HFF-Myc (cell line): Measurements from ENCODE around the gene NKAIN4.

Experiments used
- DNase-seq: peaks from one replicate; pipeline ENCODE4 v3.0.0-alpha.2; 2011; ENCODE audit warnings: low read depth; ENCODE audit errors: extremely low read depth
- H3K4me3 ChIP-seq: replicated peaks from 2 replicates; pipeline ENCODE4 v1.5.1; 2011; ENCODE audit warnings: low read depth, mild to moderate bottlenecking, control low read depth, low read length
- CTCF ChIP-seq: IDR thresholded peaks from 2 replicates; pipeline ENCODE4 v1.5.1; 2012; ENCODE audit warnings: mild to moderate bottlenecking, low read depth, low read length, control low read depth; ENCODE audit errors: missing control alignments

The NKAIN4 gene

DNA sequence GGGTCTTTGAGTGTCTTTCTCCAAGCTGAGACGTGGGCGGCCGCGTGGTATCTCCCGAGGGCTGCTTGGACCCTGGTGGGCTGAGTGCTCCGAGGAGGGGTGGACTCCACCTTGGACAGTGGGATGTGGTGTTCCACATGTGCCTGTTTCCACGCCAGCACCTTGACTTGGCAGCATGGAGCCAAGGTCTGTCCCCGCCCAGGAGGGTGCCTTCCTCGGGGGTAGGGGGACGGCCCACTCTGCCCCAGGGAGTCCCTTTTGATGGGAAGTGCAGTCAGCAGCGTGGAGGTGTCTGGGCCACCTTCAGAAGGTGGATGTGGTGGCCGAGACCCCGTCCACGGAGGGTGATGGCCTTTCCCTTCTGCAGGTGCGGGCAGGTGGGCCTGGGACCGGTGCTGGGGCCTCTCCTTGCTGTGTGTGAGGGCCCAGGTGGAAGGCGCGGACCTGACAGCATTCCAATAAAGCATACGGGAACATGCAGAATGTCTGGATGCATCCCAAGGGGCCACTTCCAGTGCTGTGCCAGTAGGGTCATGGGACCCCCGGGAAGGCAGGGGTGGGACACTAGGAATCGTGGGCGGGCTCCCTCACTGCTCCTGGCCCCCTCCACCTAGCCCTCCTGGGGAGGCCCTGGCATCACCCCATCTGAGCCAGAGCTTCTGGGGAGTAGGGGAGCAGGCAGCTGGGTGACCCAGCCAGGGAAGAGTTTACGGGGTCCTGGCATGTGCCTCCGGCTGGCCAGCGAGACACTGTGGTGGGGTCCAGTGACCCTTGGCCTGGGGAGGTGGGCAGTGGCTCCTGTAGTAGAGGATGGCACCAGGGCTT lies 35.3 kb upstream of the NKAIN4 start:
- no peak for TF ChIP-seq CTCF
- no peak overlapping the region for H3K4me3 ChIP-seq
- no peak for DNase-seq

DNA sequence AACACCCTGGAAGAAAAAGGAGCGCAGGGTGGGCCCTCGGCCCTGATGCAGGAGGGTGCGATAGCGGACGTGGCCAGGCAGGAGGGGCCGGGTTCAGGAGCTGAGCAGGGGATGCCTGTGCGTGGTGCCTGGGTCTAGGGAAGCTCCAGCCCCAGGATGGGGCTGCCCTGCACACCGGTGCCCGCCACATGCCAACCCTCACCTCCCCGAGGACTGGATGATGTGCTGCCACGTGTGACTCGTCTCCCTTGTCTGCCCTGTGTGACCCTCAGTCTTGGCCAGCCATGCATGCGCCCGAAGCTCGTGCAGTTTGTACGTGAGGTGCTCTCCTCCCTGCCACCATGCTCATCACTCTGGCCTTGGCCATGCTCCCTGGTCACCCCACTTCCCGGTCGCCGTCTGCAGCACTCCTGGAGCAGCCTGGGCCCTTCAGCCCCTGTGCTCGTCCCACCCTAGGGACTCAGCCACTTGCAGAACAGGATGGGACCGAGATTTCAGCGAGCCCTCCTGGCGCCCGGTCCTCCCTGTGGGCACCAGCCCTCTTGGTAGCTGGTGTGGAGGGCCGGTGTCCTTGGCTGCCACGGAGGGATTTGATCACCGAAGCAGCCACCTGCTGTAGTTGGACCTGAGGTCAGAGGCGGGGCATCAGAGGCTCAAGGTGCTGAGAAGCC lies 34.5 kb upstream of the NKAIN4 start:
- no peak overlapping the region for H3K4me3 ChIP-seq
- no peak for TF ChIP-seq CTCF
- no peak for DNase-seq

DNA sequence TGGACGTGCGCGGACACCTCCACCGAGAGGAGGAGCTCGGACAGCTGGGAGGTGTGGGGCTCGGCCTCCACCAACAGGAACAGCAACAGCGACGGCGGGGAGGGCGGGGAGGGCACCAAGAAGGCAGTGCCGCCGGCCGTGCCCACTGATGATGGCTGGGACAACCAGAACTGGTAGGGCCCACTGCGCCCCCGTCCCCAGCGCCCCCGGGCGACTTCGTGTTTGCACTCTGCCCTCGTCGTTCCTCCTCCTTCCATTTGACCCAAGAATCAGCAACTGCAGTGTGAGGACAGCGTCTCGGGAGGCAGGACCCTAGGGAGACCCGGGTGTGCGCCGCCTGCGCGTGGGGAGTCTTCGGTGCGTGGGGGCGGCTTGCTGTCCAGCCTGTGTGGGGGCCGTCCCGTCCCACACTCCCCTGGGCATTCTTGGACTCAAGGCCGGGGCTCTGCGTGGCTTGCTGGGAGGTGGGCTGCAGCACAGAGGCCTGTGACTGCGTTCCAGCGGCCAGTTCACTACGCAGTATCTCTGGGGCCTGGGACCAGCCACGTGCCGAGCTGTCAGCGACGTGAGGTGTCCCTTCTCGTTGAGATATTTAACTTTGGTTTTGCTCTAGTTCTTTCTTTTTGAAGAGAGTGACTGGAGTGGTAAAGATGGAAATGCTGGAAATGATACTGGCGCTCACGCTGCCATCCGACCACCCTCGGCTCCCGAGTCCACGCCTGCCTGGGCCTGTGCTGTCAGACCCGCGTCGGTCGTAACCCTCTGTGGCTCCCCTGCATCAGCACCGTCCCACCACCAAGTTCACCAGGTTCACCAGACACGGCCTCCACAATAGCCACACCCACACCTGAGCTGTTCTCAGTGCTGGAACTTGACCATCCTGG lies 33.7 kb upstream of the NKAIN4 start:
- no peak for DNase-seq
- TF ChIP-seq CTCF, result no peak
- no peak overlapping the region for H3K4me3 ChIP-seq

GRCh38 chr20:63286781-63287696 lies 32.8 kb upstream of the NKAIN4 start:
- no peak for TF ChIP-seq CTCF
- no peak for DNase-seq
- no peak overlapping the region for H3K4me3 ChIP-seq

DNA sequence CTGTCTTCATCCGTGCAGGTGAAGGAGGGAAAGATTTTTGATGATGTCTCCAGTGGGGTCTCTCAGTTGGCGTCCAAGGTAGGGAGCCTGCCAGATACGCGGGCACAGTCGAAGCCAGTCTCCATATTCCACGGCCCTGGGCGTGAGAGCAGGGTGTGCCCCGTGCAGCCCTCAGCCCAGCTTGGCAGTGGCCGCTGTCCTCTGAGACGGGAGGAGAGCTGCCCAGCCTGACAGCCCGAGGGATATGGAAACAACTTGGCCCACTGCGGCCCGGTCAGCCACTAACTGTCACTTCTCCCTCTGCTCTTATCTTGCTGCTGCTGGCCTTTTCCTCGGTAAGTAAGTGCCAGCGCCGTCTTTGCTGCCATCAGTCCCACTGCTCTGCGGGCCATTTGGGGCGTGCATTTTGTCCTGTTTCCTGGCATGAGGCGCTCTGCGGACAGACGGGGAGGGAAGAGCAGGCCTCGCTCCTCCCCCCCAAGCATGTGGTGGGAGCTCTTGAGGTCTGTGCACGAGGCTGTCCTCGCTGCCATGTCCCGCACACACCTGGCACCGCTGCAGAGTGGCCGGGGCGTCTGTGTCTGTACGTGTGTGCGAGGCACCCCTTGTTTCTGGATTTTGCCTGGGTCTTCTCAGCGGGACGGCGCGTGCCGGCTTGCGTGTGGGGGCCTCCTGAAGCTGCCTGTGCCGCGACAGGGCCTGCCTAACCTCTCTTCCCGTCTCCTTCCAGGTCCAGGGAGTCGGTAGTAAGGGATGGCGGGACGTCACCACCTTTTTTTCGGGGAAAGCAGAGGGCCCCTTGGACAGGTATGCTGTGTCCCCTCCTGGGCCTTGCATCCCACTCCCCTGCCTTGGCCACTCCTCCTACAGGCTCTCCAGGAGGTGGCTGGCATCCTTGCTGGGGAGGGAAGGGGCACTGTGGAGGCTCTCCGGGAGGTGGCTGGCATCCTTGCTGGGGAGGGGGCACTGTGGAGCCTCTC lies 31.7 kb upstream of the NKAIN4 start:
- DNase-seq, result no peak
- no peak overlapping the region for H3K4me3 ChIP-seq
- no peak for TF ChIP-seq CTCF
